Measurements from ENCODE around the gene GPR87. TPM values are rescaled to one million over a fixed set of nuclear protein-coding genes. Genes with fewer than 3 reads are reported as not detected.
A peak's percentile ranks its signal among the peaks of the same experiment; 100 is the strongest.

The GPR87 gene
- total RNA-seq, 1 experiment from 2014 or later: not detected

DNA sequence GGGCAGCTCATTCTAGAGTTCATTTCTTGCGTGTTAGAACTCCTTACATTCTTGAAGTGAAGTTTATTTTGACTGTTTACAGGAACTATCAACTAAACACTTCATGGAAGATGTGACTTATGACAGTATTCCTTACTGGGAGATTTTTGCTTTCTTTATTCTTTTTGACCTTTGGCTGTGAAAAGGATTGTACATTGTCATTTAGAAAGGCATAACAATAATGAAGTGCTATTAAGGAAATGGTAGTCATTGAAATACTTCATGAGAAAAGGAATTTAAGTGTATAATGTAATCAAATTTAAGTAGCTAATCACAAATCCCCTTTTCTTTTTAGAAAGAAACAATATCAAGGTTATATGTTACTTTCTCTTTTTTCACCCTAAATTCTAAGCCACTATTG is 49.6 kb downstream of the GPR87 start:
- H3K27me3 Mint-ChIP-seq (ENCODE audit: low read depth): no peaks in the 10 kb centered on the region
- no peak overlapping the region for H3K4me3 Mint-ChIP-seq
- CTCF ChIA-PET: interaction anchor here (0.6 kb wide), 1 partner anchor 34 kb away, joined by 4 read pairs; no protein-coding TSS in a partner anchor
- TF ChIP-seq NFATC4 (CRISPR knock-in tag; IDR thresholded peaks at IDR 0.05) (no peak), NR1H2 (CRISPR knock-in tag; IDR thresholded peaks at IDR 0.05) (no peak), ZNF263 (CRISPR knock-in tag; IDR thresholded peaks at IDR 0.05; ENCODE audit: low read depth) (no peak), EMX1 (CRISPR knock-in tag; IDR thresholded peaks at IDR 0.05) (no peak), ZNF121 (CRISPR knock-in tag; IDR thresholded peaks at IDR 0.05) (no peak), ETV6 (CRISPR knock-in tag; IDR thresholded peaks at IDR 0.05) (no peak), ELF4 (CRISPR knock-in tag; IDR thresholded peaks at IDR 0.05; ENCODE audit: low read depth) (no peak), ZNF219 (CRISPR knock-in tag; IDR thresholded peaks at IDR 0.05; ENCODE audit: borderline replicate concordance) (no peak), GRHL2 (CRISPR knock-in tag; IDR thresholded peaks at IDR 0.05; ENCODE audit: insufficient replicate concordance, severe bottlenecking) (no peak), FOXJ3 (CRISPR knock-in tag; IDR thresholded peaks at IDR 0.05; ENCODE audit: borderline replicate concordance) (no peak), KAT7 (CRISPR knock-in tag; IDR thresholded peaks at IDR 0.05; ENCODE audit: borderline replicate concordance) (no peak), TP53 (CRISPR knock-in tag; IDR thresholded peaks at IDR 0.05) (no peak), ZNF317 (CRISPR knock-in tag; IDR thresholded peaks at IDR 0.05; ENCODE audit: borderline replicate concordance, low read depth) (no peak), TEAD4 (CRISPR knock-in tag; IDR thresholded peaks at IDR 0.05) (no peak)
- TF ChIP-seq, protein P1, sequence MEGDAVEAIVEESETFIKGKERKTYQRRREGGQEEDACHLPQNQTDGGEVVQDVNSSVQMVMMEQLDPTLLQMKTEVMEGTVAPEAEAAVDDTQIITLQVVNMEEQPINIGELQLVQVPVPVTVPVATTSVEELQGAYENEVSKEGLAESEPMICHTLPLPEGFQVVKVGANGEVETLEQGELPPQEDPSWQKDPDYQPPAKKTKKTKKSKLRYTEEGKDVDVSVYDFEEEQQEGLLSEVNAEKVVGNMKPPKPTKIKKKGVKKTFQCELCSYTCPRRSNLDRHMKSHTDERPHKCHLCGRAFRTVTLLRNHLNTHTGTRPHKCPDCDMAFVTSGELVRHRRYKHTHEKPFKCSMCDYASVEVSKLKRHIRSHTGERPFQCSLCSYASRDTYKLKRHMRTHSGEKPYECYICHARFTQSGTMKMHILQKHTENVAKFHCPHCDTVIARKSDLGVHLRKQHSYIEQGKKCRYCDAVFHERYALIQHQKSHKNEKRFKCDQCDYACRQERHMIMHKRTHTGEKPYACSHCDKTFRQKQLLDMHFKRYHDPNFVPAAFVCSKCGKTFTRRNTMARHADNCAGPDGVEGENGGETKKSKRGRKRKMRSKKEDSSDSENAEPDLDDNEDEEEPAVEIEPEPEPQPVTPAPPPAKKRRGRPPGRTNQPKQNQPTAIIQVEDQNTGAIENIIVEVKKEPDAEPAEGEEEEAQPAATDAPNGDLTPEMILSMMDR (IDR thresholded peaks at IDR 0.05): no peak
- TF ChIP-seq, protein P2, sequence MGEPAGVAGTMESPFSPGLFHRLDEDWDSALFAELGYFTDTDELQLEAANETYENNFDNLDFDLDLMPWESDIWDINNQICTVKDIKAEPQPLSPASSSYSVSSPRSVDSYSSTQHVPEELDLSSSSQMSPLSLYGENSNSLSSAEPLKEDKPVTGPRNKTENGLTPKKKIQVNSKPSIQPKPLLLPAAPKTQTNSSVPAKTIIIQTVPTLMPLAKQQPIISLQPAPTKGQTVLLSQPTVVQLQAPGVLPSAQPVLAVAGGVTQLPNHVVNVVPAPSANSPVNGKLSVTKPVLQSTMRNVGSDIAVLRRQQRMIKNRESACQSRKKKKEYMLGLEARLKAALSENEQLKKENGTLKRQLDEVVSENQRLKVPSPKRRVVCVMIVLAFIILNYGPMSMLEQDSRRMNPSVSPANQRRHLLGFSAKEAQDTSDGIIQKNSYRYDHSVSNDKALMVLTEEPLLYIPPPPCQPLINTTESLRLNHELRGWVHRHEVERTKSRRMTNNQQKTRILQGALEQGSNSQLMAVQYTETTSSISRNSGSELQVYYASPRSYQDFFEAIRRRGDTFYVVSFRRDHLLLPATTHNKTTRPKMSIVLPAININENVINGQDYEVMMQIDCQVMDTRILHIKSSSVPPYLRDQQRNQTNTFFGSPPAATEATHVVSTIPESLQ (CRISPR knock-in tag; IDR thresholded peaks at IDR 0.05): no peak
- TF ChIP-seq, protein P3, sequence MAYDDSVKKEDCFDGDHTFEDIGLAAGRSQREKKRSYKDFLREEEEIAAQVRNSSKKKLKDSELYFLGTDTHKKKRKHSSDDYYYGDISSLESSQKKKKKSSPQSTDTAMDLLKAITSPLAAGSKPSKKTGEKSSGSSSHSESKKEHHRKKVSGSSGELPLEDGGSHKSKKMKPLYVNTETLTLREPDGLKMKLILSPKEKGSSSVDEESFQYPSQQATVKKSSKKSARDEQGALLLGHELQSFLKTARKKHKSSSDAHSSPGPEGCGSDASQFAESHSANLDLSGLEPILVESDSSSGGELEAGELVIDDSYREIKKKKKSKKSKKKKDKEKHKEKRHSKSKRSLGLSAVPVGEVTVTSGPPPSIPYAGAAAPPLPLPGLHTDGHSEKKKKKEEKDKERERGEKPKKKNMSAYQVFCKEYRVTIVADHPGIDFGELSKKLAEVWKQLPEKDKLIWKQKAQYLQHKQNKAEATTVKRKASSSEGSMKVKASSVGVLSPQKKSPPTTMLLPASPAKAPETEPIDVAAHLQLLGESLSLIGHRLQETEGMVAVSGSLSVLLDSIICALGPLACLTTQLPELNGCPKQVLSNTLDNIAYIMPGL (CRISPR knock-in tag; IDR thresholded peaks at IDR 0.05): no peak
- TF ChIP-seq, protein P4, sequence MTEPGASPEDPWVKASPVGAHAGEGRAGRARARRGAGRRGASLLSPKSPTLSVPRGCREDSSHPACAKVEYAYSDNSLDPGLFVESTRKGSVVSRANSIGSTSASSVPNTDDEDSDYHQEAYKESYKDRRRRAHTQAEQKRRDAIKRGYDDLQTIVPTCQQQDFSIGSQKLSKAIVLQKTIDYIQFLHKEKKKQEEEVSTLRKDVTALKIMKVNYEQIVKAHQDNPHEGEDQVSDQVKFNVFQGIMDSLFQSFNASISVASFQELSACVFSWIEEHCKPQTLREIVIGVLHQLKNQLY (CRISPR knock-in tag; IDR thresholded peaks at IDR 0.05): no peak
- peak overlapping the region; percentile 50; the same call in 1 of the 2 replicates for H3K27ac Mint-ChIP-seq
- peaks cover 33% of the 10 kb centered on the region for H3K4me1 Mint-ChIP-seq
- ATAC-seq (no peak), DNase-seq (ENCODE audit: low spot score) (no peak)
- POLR2A ChIA-PET: no interaction called here
- no peaks in the 10 kb centered on the region for H3K9me3 Mint-ChIP-seq
- 0 out of 2 replicates have a peak, but pooled peaks cover 2% of the 10 kb centered on the region for H3K36me3 Mint-ChIP-seq

DNA sequence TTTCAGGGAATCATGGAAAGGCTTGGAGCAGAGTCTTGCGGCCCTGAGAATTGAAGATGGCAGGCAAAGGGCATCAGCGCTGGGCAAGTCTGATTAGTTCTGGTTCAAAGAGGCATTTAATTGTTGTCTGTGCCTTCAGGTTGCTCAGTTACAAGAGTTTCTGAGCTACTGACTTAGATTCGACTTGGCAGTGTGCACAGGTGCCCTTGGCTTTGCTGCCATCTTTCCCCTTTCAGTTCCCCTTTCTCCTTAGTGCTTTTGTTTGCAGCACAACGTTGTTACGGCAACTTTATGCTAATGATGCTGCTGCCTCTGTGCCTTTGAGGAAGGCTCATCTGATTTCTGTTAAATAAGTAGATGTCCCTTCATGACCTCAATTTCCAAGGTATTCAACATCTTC is 50.8 kb downstream of the GPR87 start:
- ATAC-seq (peak; percentile 93), DNase-seq (ENCODE audit: low spot score) (peak; percentile 51)
- peak overlapping the region; percentile 61 for H3K27ac Mint-ChIP-seq
- ChIA-PET CTCF (no interaction called here), POLR2A (no interaction called here)
- H3K9me3 Mint-ChIP-seq: no peaks in the 10 kb centered on the region
- no peak for TF ChIP-seq PRRX2 (CRISPR knock-in tag; IDR thresholded peaks at IDR 0.05)
- TF ChIP-seq OVOL2 (CRISPR knock-in tag; IDR thresholded peaks at IDR 0.05; ENCODE audit: borderline replicate concordance): no peak
- no peak for TF ChIP-seq TEAD1 (CRISPR knock-in tag; IDR thresholded peaks at IDR 0.05)
- TF ChIP-seq, protein P5, sequence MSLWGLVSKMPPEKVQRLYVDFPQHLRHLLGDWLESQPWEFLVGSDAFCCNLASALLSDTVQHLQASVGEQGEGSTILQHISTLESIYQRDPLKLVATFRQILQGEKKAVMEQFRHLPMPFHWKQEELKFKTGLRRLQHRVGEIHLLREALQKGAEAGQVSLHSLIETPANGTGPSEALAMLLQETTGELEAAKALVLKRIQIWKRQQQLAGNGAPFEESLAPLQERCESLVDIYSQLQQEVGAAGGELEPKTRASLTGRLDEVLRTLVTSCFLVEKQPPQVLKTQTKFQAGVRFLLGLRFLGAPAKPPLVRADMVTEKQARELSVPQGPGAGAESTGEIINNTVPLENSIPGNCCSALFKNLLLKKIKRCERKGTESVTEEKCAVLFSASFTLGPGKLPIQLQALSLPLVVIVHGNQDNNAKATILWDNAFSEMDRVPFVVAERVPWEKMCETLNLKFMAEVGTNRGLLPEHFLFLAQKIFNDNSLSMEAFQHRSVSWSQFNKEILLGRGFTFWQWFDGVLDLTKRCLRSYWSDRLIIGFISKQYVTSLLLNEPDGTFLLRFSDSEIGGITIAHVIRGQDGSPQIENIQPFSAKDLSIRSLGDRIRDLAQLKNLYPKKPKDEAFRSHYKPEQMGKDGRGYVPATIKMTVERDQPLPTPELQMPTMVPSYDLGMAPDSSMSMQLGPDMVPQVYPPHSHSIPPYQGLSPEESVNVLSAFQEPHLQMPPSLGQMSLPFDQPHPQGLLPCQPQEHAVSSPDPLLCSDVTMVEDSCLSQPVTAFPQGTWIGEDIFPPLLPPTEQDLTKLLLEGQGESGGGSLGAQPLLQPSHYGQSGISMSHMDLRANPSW (CRISPR knock-in tag; conservative IDR thresholded peaks at IDR 0.05; ENCODE audit: low read depth): no peak
- H3K4me1 Mint-ChIP-seq: peaks cover 33% of the 10 kb centered on the region
- no peak overlapping the region for H3K4me3 Mint-ChIP-seq
- no peaks in the 10 kb centered on the region for H3K27me3 Mint-ChIP-seq (ENCODE audit: low read depth)
- H3K36me3 Mint-ChIP-seq: 0 out of 2 replicates have a peak, but pooled peaks cover 3% of the 10 kb centered on the region
